Endothelial cell of umbilical vein (primary cell): ENCODE measurements around the gene SNX10. TPM values are rescaled to one million over a fixed set of nuclear protein-coding genes. Genes with fewer than 3 reads are reported as not detected.

Experiments
- BruUV-seq: library from RNA; stranded (reverse); fragments of 400-500 nt; replicated peaks from 2 replicates; lab custom pipeline; 2021; lab: Mats Ljungman, UMichigan
- CTCF ChIA-PET: fragments of 300-600, 350-600 bp; sonication (Branson Sonifier 250); formaldehyde crosslinking; loops from one replicate; lab custom pipeline; 2021; ENCODE audit warnings: antibody characterized with exemption, inconsistent platforms; lab: Charles Lee
- POLR2A ChIA-PET: fragments of 300-600, 350-600 bp; sonication (Branson Sonifier 250); formaldehyde crosslinking; loops from one replicate; lab custom pipeline; 2021; ENCODE audit warnings: antibody characterized with exemption, inconsistent platforms; lab: Charles Lee
- DNase-seq: peaks from one replicate; pipeline ENCODE4 v3.0.0-alpha.2; 2011; ENCODE audit warnings: low read depth, low spot score
- FAIRE-seq: peaks from 2 replicates; lab custom pipeline; 2011; peaks lifted over from hg19 to GRCh38; lab: Jason Lieb, UNC
- H2AFZ ChIP-seq: 2 replicates; pipeline ENCODE4 v1.6.0; 2012; ENCODE audit warnings: low read depth, low read length, control low read depth, inconsistent platforms
- H3K27ac ChIP-seq: 2 replicates; pipeline ENCODE4 v1.5.1; 2011; ENCODE audit warnings: low read depth, mild to moderate bottlenecking, control low read depth, low read length, moderate library complexity; ENCODE audit not compliant: insufficient read depth
- H3K27me3 ChIP-seq, 2 experiments: 2 replicates each; pipeline versions ENCODE4 v1.6.0 to v1.6.1; 2011; ENCODE audit warnings: low read length in 2 of 2, mixed read lengths in 1 of 2; ENCODE audit not compliant: control insufficient read depth in 2 of 2, insufficient read depth in 2 of 2
- H3K36me3 ChIP-seq, 2 experiments: 2 replicates in 1 of 2; 3 replicates in 1 of 2; pipeline ENCODE4 v1.5.1; 2011; ENCODE audit warnings: low read length in 2 of 2, mild to moderate bottlenecking in 1 of 2, moderate library complexity in 1 of 2; ENCODE audit not compliant: control insufficient read depth in 2 of 2, insufficient read depth in 2 of 2; ENCODE audit errors: extremely low read depth in 1 of 2
- H3K4me1 ChIP-seq: 3 replicates; pipeline ENCODE4 v1.5.1; 2011; ENCODE audit warnings: mild to moderate bottlenecking, low read length; ENCODE audit not compliant: control insufficient read depth, insufficient read depth; ENCODE audit errors: extremely low read depth
- H3K4me2 ChIP-seq: 2 replicates; pipeline ENCODE4 v1.6.1; 2011; ENCODE audit warnings: low read length, control low read depth, mixed read lengths; ENCODE audit not compliant: insufficient read depth
- H3K4me3 ChIP-seq, 3 experiments: fragments of 200-600 bp in 1 of 3; sonication (generic), shearing (Covaris generic) in 1 of 3; replicated peaks in 1 of 3; 2 replicates each; pipeline ENCODE4 v1.5.1; 2011 to 2016; ENCODE audit warnings: control low read depth in 3 of 3, low read length in 3 of 3, mild to moderate bottlenecking in 2 of 3, inconsistent platforms in 1 of 3, low read depth in 1 of 3, moderate library complexity in 1 of 3; ENCODE audit not compliant: insufficient read depth in 1 of 3
- H3K79me2 ChIP-seq: 2 replicates; pipeline ENCODE4 v1.6.0; 2012; ENCODE audit warnings: low read length, inconsistent platforms; ENCODE audit not compliant: control insufficient read depth, insufficient read depth
- H3K9ac ChIP-seq: replicated peaks from 2 replicates; pipeline ENCODE3; 2011; ENCODE audit warnings: low read length, control low read depth; ENCODE audit not compliant: insufficient read depth; ENCODE audit errors: extremely low read depth
- H3K9me1 ChIP-seq: replicated peaks from 3 replicates; pipeline ENCODE4 v1.6.0; 2011; ENCODE audit warnings: mild to moderate bottlenecking, low read length; ENCODE audit not compliant: control insufficient read depth, insufficient read depth; ENCODE audit errors: extremely low read depth
- H3K9me3 ChIP-seq: replicated peaks from 2 replicates; pipeline ENCODE4 v1.5.1; 2012; ENCODE audit warnings: low read length, inconsistent platforms; ENCODE audit not compliant: control insufficient read depth, insufficient read depth
- H4K20me1 ChIP-seq: replicated peaks from 2 replicates; pipeline ENCODE3; 2011; ENCODE audit warnings: mild to moderate bottlenecking, low read length; ENCODE audit not compliant: control insufficient read depth, insufficient read depth; ENCODE audit errors: extremely low read depth
- CTCF ChIP-seq, 2 donors: IDR thresholded peaks; 1 replicate in 1 of 2; 2 replicates in 1 of 2; pipeline ENCODE4 v1.5.1; 2011; ENCODE audit warnings: low read length in 2 of 2, mild to moderate bottlenecking in 2 of 2, moderate library complexity in 2 of 2, control low read depth in 1 of 2, inconsistent platforms in 1 of 2, low read depth in 1 of 2; ENCODE audit not compliant: insufficient read depth in 1 of 2; ENCODE audit errors: extremely low read depth in 1 of 2
- EZH2 ChIP-seq: IDR thresholded peaks from 2 replicates; pipeline ENCODE4 v1.6.1; 2012; ENCODE audit warnings: borderline replicate concordance, low read depth, mild to moderate bottlenecking, moderate library complexity, low read length, inconsistent platforms; ENCODE audit not compliant: severe bottlenecking
- FOS ChIP-seq: IDR thresholded peaks from 2 replicates; pipeline ENCODE4 v1.6.1; 2011; ENCODE audit warnings: mild to moderate bottlenecking, low read length, moderate library complexity, borderline replicate concordance; ENCODE audit not compliant: insufficient read depth
- GATA2 ChIP-seq: IDR thresholded peaks from 2 replicates; pipeline ENCODE4 v1.7.0; 2011; ENCODE audit warnings: low read depth, mild to moderate bottlenecking, moderate library complexity, mixed read lengths, low read length; ENCODE audit not compliant: insufficient read length, insufficient read depth
- JUN ChIP-seq: IDR thresholded peaks from 2 replicates; pipeline ENCODE4 v1.6.1; 2011; ENCODE audit warnings: borderline replicate concordance, low read depth; ENCODE audit not compliant: insufficient read length, insufficient read depth
- MAX ChIP-seq: IDR thresholded peaks from 2 replicates; pipeline ENCODE4 v1.6.1; 2011; ENCODE audit not compliant: insufficient read depth, insufficient read length
- MYC ChIP-seq: IDR thresholded peaks from one replicate; pipeline ENCODE4 v1.6.1; 2011; ENCODE audit warnings: mild to moderate bottlenecking, low read depth, low read length
- POLR2A ChIP-seq: IDR thresholded peaks from 2 replicates; pipeline ENCODE4 v1.6.1; 2012; ENCODE audit warnings: low read depth, mild to moderate bottlenecking, control low read depth, low read length
- POLR2AphosphoS5 ChIP-seq: IDR thresholded peaks from 2 replicates; pipeline ENCODE4 v1.6.1; 2012; ENCODE audit warnings: low read depth, mild to moderate bottlenecking, control low read depth, low read length, moderate library complexity; ENCODE audit not compliant: insufficient read depth
- dilution Hi-C: fragments of 300-500 bp; cut with MboI; formaldehyde crosslinking; loops from one replicate; pipeline ENCODE4 v1.15.0; 2019; ENCODE audit warnings: low sequenced_read_pairs; ENCODE audit not compliant: extremely low pct_ligation_motif_present
- intact Hi-C: fragments of 100-400 bp; cut with micrococcal nuclease; formaldehyde crosslinking; loops from one replicate; pipeline ENCODE4 v1.10.0; 2022
- polyA plus RNA-seq, 4 experiments: library from polyadenylated mRNA; depleted of rRNA in 3 of 4; stranded (reverse) in 3 of 4; unstranded in 1 of 4; fragments of >200 nt; gene quantifications; 2 replicates each; pipeline versions ENCODE4 v1.2.1 to v1.2.3, GENCODE V29; 2011 to 2012; ENCODE audit warnings: missing spikeins in 1 of 4
- total RNA-seq: library from RNA; stranded (reverse); gene quantifications from 2 replicates; pipeline ENCODE4 v1.2.3, GENCODE V29; 2021

SNX10 gene
- total and polyA plus RNA-seq, 2 donors (not counting 3 experiments of a cell fraction or from before 2014, with no cell fraction given) = 0.25 to 0.80 TPM

GRCh38 chr7:26397332-26397731, 105.7 kb downstream of the SNX10 start:
- POLR2A ChIA-PET = no interaction called here

More at GRCh38 chr7:26397332-26397731, 105.7 kb downstream of the SNX10 start:
- Histone ChIP-seq H3K79me2 (no peaks in the 10 kb centered on the region), H3K9ac (no peak overlapping the region), H2AFZ (peak overlapping the region; percentile 88), H3K27me3 (peaks cover 0 to 1% of the 10 kb centered on the region in 2 experiments), H3K9me3 (no peaks in the 10 kb centered on the region), H4K20me1 (no peaks in the 10 kb centered on the region), H3K4me3 (no peak overlapping the region), H3K4me1 (peaks cover 11% of the 10 kb centered on the region), H3K9me1 (no peaks in the 10 kb centered on the region), H3K27ac (no peak overlapping the region), H3K36me3 (no peaks in the 10 kb centered on the region), H3K4me2 (no peak overlapping the region)
- DNase-seq = no peak
- CTCF ChIA-PET = interaction anchor here (0.7 to 3.6 kb wide), 16 partner anchors 12 to 505 kb away, joined by 3 to 28 read pairs (median 7); no protein-coding TSS in a partner anchor
- intact Hi-C loops = loop anchor here (5.0 kb wide), 1 partner anchor 255 kb away; no protein-coding TSS in a partner anchor
- TF ChIP-seq JUN = no peak
- no peak for TF ChIP-seq CTCF (IDR thresholded peaks at IDR 0.05; ENCODE audit: extremely low read depth in 1 of 2, insufficient read depth in 1 of 2, low read depth in 1 of 2, low read length in 2 of 2)
- no peak for TF ChIP-seq GATA2
- no peak for TF ChIP-seq POLR2A
- no peak for TF ChIP-seq POLR2AphosphoS5
- no peak for TF ChIP-seq MAX
- TF ChIP-seq MYC = no peak
- TF ChIP-seq FOS = no peak
- no peak for TF ChIP-seq EZH2
- dilution Hi-C loops = no loop called here
- FAIRE-seq = no peak
- no TSS peak for BruUV-seq
